Stimulated activated effector memory CD8-positive, alpha-beta T cell treated with anti-CD3 and anti-CD28 coated beads, Interleukin-12 subunit alpha, Interleukin-12 subunit beta, amount 100 ng/mL, for 72 hours (primary cell): ENCODE data around the gene MINDY4B.

Experiments
- ATAC-seq: fragments of 150-1000 bp; cut with Tn5 transposase; 2 replicates; pipeline ENCODE4 v1.10.0; 2021
- DNase-seq, 2 donors: peaks; one replicate each; pipeline ENCODE4 v3.0.0; 2021 to 2022; ENCODE audit warnings: low spot score in 2 of 2
- H3K27ac Mint-ChIP-seq: one replicate; pipeline ENCODE4 v1.8.0; 2022; ENCODE audit warnings: mild to moderate bottlenecking, mixed read lengths
- H3K36me3 Mint-ChIP-seq: one replicate; pipeline ENCODE4 v1.8.0; 2022; ENCODE audit warnings: mild to moderate bottlenecking, mixed read lengths
- H3K4me1 Mint-ChIP-seq: one replicate; pipeline ENCODE4 v1.8.0; 2022; ENCODE audit warnings: mixed read lengths
- H3K4me3 Mint-ChIP-seq: one replicate; pipeline ENCODE4 v1.8.0; 2022; ENCODE audit warnings: mild to moderate bottlenecking, mixed read lengths
- H3K9me3 Mint-ChIP-seq: one replicate; pipeline ENCODE4 v1.8.0; 2022; ENCODE audit warnings: mixed read lengths

Gene MINDY4B

DNA sequence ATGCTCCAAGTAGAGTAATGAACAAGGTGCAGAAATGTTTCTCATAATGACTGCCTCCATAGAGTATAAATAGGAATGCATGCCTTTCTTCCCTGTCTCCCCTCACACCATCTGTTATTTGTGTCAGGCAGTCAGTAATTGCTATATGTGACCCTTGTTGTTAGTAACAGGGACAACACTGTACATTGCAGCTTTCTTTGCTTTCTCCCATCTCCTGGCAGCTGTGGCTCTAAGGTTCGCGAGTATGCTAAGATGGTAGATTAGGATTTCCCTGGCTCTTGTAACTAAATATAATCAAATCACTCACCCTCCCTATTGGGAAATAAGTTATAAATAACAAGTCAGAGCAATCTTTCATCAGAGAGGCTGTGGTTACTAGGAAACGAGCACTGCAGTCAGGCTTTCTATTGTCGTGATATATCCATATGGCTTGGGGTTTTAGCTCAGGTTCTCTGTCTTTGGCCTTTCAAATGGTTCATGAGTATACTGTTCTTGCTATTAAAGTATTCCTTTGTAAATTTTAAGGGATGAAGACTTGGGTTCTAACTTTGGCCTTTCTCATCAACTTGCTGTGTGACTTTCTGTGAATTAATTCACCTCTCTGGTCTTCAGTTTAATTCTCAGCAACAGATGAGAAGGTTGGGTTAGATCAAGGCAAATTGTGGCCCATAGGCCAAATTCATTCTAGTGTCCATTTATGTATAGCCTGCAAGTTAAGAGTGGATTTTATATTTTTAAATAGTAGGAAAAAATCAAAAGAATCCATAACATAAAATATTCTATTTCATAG is 8.1 kb upstream of the MINDY4B start:
- ATAC-seq (no peak), DNase-seq (no peak)
- Mint-ChIP-seq H3K4me1 (no peaks in the 10 kb centered on the region), H3K4me3 (no peak overlapping the region), H3K27ac (no peak overlapping the region), H3K36me3 (no peaks in the 10 kb centered on the region), H3K9me3 (no peaks in the 10 kb centered on the region)

DNA sequence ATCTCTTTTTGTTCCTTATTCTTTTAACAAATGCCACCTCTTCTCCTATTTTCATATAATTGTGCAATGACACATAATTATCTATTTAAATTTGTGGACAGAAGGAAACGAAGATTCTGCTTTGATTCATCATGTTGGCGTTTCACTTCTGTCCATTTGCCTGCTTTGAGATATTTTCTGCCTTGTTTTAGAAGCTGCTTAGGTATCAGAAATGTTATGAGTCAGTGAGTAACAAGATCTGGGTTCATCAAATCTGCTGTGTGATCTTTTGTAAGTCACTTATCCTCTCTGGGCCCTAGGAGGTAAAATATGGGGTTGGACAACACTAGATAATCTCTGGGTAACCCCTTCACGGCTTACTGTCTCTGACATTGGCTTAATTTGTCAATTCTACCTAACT is 7.3 kb upstream of the MINDY4B start:
- Mint-ChIP-seq H3K4me3 (no peak overlapping the region), H3K9me3 (no peaks in the 10 kb centered on the region), H3K4me1 (no peaks in the 10 kb centered on the region), H3K36me3 (no peaks in the 10 kb centered on the region), H3K27ac (no peak overlapping the region)
- DNase-seq (no peak), ATAC-seq (peak; percentile 45)

DNA sequence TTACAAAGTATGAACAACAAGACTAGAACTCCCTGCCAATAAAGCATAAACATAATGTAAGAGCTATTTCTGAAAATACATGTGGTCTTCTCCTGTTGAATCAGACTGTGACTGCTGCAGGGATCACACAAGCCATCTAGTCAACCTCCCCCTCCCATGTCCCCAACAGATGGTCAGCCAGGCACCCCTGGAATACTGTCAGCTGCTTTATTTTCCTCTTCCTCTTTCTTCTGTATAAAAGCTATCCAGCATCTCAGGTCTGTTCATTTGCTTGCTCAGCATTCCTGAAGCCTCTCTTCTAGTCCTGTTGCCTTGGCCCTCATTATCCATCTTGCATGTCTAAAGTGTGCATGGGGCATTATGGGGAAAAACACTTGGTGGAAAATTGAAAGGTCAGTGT is 6.5 kb upstream of the MINDY4B start:
- H3K27ac Mint-ChIP-seq = no peak overlapping the region
- no peaks in the 10 kb centered on the region for H3K36me3 Mint-ChIP-seq
- ATAC-seq = no peak
- H3K9me3 Mint-ChIP-seq = no peaks in the 10 kb centered on the region
- H3K4me1 Mint-ChIP-seq = no peaks in the 10 kb centered on the region
- no peak overlapping the region for H3K4me3 Mint-ChIP-seq
- no peak for DNase-seq

DNA sequence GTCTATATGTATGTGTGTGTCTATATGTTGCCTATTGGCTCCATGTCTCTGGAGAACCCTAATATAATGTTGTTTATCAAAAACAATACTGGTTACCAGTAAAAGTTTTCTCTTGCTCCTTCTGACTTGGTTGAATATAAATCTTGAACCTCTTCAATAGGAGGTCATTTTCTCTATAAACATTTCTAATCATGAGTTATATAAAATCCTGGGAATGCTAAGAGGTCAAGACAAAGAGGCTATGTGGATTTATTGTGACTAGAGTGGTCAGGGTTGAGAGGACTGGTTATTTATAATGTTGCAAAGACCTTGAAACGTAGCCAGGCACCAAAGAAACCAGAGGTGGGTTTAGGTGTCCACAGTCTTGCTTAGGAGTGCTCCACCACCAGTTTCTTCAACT is 1.2 kb upstream of the MINDY4B start:
- H3K4me1 Mint-ChIP-seq = no peaks in the 10 kb centered on the region
- H3K9me3 Mint-ChIP-seq = no peaks in the 10 kb centered on the region
- H3K27ac Mint-ChIP-seq = no peak overlapping the region
- ATAC-seq = no peak
- H3K4me3 Mint-ChIP-seq = no peak overlapping the region
- no peak for DNase-seq
- no peaks in the 10 kb centered on the region for H3K36me3 Mint-ChIP-seq

DNA sequence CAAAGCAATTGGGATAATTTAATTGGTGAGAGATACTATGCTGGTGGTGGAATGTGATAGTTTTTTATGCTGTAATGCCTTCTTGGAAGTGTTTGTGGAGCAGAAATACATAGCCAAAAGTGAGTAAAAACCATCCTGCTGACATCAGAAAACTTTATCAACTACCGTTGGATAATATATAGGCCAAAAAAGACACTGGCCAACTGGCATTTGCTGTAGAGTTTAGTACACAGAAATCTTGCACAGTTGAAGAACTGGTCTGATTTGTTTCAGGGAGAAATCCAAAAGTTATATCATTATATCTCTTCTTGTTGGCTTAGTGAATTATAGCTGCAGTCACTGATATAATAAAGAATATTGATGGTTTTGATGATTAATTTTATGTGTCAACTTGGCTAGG is 507 bp upstream of the MINDY4B start:
- H3K36me3 Mint-ChIP-seq = no peaks in the 10 kb centered on the region
- H3K27ac Mint-ChIP-seq = no peak overlapping the region
- H3K4me3 Mint-ChIP-seq = no peak overlapping the region
- ATAC-seq = no peak
- no peaks in the 10 kb centered on the region for H3K4me1 Mint-ChIP-seq
- no peak for DNase-seq
- H3K9me3 Mint-ChIP-seq = no peaks in the 10 kb centered on the region

DNA sequence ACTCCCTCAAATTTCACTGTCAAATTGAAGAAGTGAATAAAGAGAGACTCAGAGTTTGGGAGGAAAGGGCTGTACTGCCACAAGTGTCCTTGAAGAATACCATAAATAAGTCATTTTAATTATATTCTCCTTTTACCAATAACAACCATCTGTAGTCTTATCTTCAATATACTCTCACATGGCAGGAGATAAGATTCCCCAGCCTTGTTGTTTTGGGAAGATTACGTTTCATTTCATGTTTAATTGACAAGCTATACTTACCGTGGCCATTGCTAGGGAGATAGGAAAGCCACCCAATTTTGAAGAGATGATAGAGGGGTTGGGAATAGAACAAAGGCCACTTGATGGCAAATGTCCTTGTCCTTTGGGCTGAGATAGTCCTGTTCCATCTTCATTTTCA is 2.3 kb downstream of the MINDY4B start:
- Mint-ChIP-seq H3K27ac (no peak overlapping the region), H3K4me3 (no peak overlapping the region), H3K4me1 (no peaks in the 10 kb centered on the region), H3K36me3 (no peaks in the 10 kb centered on the region), H3K9me3 (no peaks in the 10 kb centered on the region)
- no peak for DNase-seq
- no peak for ATAC-seq

DNA sequence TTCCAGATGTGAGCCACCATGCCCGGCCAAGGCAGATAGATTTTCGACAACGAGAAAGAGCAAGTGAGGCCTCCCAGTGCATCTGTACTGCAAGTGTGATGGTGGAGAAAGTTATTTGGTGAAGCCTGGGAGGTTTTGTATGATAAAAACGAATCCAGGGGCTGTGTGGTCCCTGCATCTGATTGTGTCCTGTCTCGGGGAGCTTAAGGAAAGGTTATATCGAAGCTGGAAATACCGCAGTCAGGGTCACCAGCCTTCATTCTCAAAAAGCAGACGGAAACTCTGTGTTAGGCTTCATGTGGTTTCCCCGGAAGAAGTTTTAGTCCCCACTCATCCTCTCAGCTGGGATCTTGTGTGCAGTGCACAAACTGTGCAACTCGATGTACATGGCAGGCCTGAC is 3.4 kb downstream of the MINDY4B start:
- H3K9me3 Mint-ChIP-seq = no peaks in the 10 kb centered on the region
- no peak for DNase-seq

DNA sequence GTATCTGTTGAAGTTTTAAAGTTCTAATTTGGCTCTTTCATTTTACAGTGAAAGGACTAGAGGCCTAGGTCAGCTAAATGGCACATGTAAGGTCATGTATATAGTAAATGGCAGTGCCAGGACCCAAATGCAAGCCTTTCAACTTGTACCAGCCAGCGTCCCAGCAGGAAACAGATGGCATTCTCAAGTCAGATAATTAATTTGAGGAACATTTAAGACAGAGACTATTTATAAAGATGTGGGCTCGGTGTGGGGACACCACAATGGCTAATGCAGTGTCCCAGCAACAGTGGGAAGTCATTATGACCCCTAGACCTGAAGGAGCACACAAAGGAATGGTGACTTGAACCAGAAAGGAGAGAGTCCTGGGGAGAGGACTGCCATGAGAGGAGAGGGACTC is 6.1 kb downstream of the MINDY4B start:
- Mint-ChIP-seq H3K36me3 (no peaks in the 10 kb centered on the region), H3K4me1 (no peaks in the 10 kb centered on the region), H3K9me3 (no peaks in the 10 kb centered on the region), H3K4me3 (no peak overlapping the region), H3K27ac (no peak overlapping the region)
- no peak for DNase-seq
- no peak for ATAC-seq

More for the DNA sequence above, 3.4 kb downstream of the MINDY4B start:
- Mint-ChIP-seq H3K4me1 (no peaks in the 10 kb centered on the region), H3K4me3 (no peak overlapping the region), H3K36me3 (no peaks in the 10 kb centered on the region), H3K27ac (no peak overlapping the region)
- no peak for ATAC-seq

DNA sequence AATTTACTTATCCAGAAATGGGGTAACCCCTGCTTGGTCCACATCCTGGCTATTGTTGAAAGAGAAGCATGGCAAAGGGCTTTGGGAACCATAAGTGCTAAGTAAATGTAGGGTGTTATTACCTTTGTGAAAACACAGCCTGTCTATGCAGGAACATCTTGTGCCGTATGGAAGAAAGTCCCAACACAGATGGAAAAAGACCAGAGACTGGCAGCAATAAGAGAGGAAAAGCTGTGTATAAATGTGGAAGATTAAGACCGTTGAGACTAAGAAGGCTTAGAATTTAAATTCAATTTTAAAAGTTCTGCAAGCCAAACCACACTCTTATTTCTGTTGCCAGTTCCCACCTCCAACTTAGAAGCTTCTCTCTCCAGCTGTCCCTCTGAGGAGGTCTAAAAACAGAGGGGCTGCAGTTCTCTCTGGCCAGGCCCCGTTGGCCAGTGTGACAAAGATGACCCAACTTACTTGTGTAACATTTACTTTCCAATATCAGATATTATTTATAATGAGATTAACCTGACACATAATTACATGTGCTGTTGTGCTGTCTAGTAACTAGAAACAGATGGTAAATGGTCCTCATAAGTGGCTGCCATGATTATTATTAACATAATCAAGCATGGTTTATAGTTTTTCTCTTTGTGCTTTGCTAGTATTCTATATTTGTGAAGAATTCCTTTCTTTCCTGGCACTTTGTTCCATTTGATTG is 7.0 kb downstream of the MINDY4B start:
- no peaks in the 10 kb centered on the region for H3K9me3 Mint-ChIP-seq
- DNase-seq (no peak), ATAC-seq (no peak)
- H3K36me3 Mint-ChIP-seq = no peaks in the 10 kb centered on the region
- H3K4me3 Mint-ChIP-seq = no peak overlapping the region
- no peak overlapping the region for H3K27ac Mint-ChIP-seq
- H3K4me1 Mint-ChIP-seq = no peaks in the 10 kb centered on the region

DNA sequence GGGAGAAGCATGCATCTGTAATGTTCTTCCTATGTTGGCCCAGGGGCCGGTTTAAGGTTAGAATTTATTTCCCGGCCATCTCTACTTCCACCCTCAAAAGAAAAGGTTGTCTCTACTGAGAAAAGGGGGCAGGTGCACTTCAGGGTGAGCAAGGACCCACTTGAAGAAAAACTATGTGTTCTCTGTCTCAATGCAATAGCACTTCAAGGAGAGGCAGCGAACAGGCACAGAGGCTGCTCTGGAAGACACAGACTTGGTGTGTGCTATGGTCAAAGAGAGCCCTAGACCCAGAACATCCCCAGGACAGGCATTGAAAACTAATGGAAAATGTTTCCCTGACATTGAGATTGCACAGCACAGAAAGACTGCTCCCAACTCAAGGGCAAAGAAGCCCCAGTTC is 7.6 kb downstream of the MINDY4B start:
- no peak for ATAC-seq
- Mint-ChIP-seq H3K4me3 (no peak overlapping the region), H3K9me3 (no peaks in the 10 kb centered on the region), H3K4me1 (no peaks in the 10 kb centered on the region), H3K36me3 (no peaks in the 10 kb centered on the region), H3K27ac (no peak overlapping the region)
- DNase-seq = no peak

DNA sequence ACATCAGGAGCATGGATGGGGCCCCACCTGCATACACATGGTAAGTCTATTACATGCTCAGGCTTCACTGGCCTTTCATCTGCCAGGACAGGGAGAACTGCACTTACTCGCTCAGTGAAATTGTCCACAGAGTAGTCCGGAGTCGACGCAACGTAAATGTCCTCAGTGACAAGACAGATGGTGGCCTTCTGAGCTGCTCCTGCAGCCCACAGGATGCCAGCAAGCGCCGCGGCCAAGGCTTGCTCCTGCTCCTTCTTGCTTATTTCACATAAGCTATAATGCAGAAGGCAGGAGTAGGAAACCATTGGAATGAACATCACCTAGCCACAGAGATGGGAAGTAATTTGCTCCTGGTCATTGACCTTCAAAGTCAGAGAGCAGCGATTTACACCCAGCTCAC is 14.4 kb downstream of the MINDY4B start:
- Mint-ChIP-seq H3K4me3 (no peak overlapping the region), H3K4me1 (no peaks in the 10 kb centered on the region), H3K27ac (no peak overlapping the region)

DNA sequence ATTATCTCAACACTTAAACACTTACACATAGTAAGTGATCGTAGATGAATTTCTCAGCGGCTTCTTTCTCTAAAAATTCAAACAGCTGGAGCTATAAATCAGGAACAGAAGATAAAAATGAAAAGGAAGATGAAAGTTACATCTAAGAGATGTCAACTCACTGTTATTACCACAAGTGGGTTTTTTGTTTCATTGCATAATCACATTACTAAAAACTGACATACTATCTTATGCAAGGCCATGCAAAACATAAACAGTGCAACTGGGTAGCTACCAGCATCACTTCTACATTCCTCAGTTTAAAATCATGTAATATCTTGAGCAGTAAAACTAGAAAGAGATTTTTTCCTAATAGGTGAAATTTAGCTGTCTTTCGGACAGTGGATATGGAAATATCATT is 14.9 kb downstream of the MINDY4B start:
- ATAC-seq (no peak), DNase-seq (no peak)
- no peak overlapping the region for H3K4me3 Mint-ChIP-seq
- no peaks in the 10 kb centered on the region for H3K4me1 Mint-ChIP-seq
- H3K36me3 Mint-ChIP-seq = no peaks in the 10 kb centered on the region
- no peak overlapping the region for H3K27ac Mint-ChIP-seq
- peaks cover 3% of the 10 kb centered on the region for H3K9me3 Mint-ChIP-seq

More for the DNA sequence above, 14.4 kb downstream of the MINDY4B start:
- Mint-ChIP-seq H3K9me3 (peaks cover 3% of the 10 kb centered on the region), H3K36me3 (no peaks in the 10 kb centered on the region)
- no peak for ATAC-seq
- no peak for DNase-seq

DNA sequence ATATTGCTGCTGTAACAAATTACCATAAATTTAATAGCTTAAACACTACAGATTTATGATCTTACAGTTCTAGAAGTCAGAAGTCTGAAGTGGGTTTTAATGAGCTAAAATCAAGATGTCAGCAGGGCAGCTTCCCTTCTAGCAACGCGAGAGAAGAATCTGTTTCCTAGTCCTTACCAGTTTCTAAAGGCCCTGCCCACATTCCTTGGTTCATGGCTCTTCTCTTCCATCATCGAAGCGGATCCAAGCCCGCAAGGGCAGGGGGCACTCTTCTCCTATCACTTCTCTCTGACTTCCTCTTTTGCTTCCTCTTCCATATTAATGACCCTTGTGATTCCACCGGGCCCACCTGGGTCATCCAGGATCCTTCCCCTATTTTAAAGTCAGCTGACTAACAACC is 16.1 kb downstream of the MINDY4B start:
- Mint-ChIP-seq H3K4me3 (no peak overlapping the region), H3K36me3 (no peaks in the 10 kb centered on the region), H3K27ac (no peak overlapping the region), H3K9me3 (peaks cover 3% of the 10 kb centered on the region), H3K4me1 (no peaks in the 10 kb centered on the region)
- ATAC-seq (no peak), DNase-seq (no peak)

DNA sequence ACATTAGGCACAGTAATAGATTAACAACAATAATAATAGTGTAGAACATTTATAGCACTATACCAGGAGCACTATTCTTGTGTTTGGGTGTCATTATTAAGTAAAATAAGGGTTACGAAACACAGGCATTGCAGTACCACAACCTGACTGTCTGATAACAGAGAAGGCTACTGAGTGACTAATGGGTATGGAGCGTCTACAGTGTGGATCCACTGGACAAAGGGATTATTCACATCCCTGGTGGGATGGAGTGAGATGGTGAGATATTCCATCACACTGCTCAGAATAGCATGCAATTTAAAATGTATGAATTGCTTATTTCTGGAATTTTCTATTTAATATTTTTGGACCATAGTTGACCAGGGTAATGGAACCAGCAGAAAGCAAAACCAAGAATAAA is 18.2 kb downstream of the MINDY4B start:
- peaks cover 3% of the 10 kb centered on the region for H3K9me3 Mint-ChIP-seq
- H3K27ac Mint-ChIP-seq = no peak overlapping the region
- ATAC-seq (no peak), DNase-seq (no peak)
- no peaks in the 10 kb centered on the region for H3K36me3 Mint-ChIP-seq
- no peak overlapping the region for H3K4me3 Mint-ChIP-seq
- no peaks in the 10 kb centered on the region for H3K4me1 Mint-ChIP-seq

DNA sequence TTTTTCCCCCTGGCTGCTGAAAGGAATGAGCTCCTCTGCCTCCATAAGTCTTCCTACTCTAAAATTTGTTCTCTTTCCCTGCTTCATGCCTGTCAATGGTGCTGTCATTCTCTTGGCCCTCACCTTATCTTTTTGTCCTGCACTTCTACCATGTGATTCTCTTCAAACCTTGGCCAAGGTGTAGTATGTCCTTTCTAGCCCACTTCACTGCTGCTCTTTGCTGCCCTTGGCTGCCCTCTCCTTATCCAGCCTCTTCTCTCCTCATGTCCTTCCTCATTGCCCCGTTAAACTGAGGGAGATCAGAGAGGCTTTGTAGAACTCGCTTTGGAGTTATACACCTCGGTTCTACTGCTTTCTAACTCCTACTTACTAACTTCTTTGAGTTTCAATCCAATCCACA is 19.7 kb downstream of the MINDY4B start:
- Mint-ChIP-seq H3K36me3 (no peaks in the 10 kb centered on the region), H3K4me1 (no peaks in the 10 kb centered on the region), H3K4me3 (no peak overlapping the region), H3K9me3 (peaks cover 3% of the 10 kb centered on the region), H3K27ac (no peak overlapping the region)
- DNase-seq = no peak
- no peak for ATAC-seq

DNA sequence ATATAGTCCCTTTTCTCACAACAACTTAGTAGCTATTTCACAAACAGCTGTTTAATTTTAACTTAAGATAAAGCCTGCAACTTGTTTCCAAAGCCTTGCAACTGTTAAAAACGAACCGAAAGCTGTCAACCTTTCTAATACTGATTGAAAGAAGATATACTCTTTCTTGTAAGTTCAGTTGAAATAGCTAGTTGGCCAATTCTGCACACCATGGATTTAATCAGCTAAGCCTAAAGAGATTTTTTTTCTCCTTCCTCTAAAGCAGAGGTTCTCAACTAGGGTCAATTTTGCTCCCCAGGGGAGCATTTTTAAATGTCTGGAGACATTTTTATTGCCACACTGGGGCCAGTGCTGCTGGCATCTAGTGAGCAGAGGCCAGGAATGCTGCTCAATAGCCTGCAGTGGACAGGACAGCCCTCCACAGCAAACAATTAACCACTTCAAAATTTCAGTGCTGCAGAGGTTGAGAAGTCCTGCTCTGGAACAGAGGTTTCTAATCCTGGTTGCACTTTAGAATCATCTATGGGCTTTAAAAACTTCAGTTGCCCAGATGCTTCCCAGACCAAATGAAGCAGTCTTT is 26.2 kb downstream of the MINDY4B start:
- H3K36me3 Mint-ChIP-seq = no peaks in the 10 kb centered on the region
- no peak for ATAC-seq
- no peak for DNase-seq
- no peaks in the 10 kb centered on the region for H3K9me3 Mint-ChIP-seq
- no peaks in the 10 kb centered on the region for H3K4me1 Mint-ChIP-seq
- H3K4me3 Mint-ChIP-seq = no peak overlapping the region
- no peak overlapping the region for H3K27ac Mint-ChIP-seq
